ENCODE measurements around the gene CAPN5. TPM values are rescaled to one million over a fixed set of nuclear protein-coding genes. Genes with fewer than 3 reads are reported as not detected.

Gene CAPN5
- total RNA-seq, 2 experiments from 2014 or later = 0.43 to 0.65 TPM

DNA sequence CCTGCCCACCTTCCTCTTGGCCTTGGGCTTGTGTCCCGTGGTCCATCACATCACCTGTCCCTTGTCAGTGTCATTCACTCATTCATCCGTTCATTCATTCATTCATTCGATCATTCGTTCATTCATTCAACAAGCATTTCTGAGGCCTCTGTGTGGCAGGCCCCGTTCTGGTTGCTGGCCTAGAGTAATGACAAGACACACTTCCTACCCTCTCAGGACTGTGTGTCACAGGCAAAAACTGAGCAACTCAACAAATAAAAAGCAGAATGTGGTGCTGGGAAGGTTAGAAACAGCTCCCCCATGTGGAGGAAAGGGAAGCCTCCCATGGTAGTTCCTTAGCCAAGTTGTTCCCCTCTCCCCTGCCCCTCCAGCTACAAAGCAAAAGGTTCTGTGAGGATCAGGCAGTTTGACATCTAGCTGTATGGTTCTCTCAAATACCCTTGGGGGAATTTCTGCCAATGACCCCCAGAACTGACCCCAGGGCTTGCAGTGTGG is 34.3 kb downstream of the CAPN5 start:
- Mint-ChIP-seq H3K27ac (no peak overlapping the region), H3K36me3 (ENCODE audit: low read depth) (no peaks in the 10 kb centered on the region), H3K27me3 (no peaks in the 10 kb centered on the region), H3K4me3 (no peak overlapping the region), H3K9me3 (no peaks in the 10 kb centered on the region), H3K4me1 (no peaks in the 10 kb centered on the region)
- CTCF ChIA-PET = interaction anchor here (1.0 to 1.6 kb wide), 3 partner anchors 9 to 26 kb away, joined by 3 to 6 read pairs (median 4); no protein-coding TSS in a partner anchor
- DNase-seq = no peak
- POLR2A ChIA-PET = no interaction called here

DNA sequence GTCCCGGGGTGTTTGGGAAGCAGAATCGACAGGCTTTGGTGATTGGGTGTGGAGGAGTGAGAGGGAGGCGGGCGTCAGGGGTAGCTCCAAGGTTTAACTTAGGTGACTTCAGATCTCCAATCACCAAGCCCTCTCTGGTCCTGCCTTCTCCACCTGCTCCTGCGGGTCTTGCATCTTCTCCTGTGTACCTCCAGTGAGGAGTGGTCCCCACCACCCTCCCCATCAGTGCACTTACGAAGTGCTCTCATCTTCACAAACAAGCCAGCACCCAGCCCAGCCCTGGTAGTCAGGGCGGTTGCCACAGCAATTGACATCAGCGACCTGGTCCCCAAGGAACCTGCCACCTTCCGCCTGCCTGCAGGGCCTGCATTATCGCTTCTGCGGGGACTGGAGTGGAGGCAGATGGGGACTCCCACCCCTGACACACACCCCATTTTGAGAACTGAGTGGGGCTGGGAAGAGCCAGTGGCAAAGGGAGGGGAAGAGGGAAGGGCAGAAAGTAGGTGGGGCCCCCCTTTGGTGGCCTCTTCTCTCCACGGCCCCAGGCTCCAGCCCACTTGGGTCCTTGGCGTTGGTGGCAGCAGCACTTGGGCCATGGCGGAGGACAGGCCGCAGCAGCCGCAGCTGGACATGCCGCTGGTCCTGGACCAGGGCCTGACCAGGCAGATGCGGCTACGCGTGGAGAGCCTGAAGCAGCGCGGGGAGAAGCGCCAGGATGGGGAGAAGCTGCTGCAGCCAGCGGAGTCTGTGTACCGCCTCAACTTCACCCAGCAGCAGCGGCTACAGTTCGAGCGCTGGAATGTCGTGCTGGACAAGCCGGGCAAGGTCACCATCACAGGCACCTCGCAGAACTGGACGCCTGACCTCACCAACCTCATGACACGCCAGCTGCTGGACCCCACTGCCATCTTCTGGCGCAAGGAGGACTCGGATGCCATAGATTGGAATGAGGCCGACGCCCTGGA is 35.8 kb downstream of the CAPN5 start, which contains the start of gene OMP:
Gene OMP (plus strand): TSS at position 595 of the 965 bp plus-strand sequence. CDS start 0 bp downstream, at position 595.
- H3K4me1 Mint-ChIP-seq = no peaks in the 10 kb centered on the region
- ChIA-PET POLR2A (no interaction called here), CTCF (interaction anchor here (1.0 to 1.6 kb wide), 2 partner anchors 11 to 25 kb away, joined by 3 to 6 read pairs; no protein-coding TSS in a partner anchor)
- H3K9me3 Mint-ChIP-seq = no peaks in the 10 kb centered on the region
- H3K36me3 Mint-ChIP-seq (ENCODE audit: low read depth) = no peaks in the 10 kb centered on the region
- H3K4me3 Mint-ChIP-seq = no peak within 1 kb of the TSS
- DNase-seq = no peak
- H3K27me3 Mint-ChIP-seq = no peaks in the 10 kb centered on the region
- no peak within 1 kb of the TSS for H3K27ac Mint-ChIP-seq

DNA sequence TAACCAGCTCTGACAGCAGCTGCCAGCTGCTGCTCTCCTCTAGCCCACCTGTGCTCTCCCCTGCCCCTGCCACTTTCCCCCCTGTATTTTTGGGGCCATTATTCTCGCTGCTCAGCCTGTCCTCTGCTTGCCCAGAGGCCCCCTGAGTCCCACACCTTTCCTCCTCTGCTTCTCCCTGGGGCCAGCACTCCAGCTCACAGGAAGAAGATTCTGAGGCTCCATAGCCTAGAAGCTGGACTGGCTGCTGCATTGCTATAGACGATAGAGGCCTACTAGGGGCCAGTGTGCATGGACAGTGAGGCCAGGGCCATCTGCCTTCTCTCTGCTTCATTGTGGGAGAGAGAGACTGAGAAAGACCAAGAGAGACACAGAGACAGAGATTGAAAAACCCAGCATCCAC is 36.5 kb downstream of the CAPN5 start:
- no peaks in the 10 kb centered on the region for H3K27me3 Mint-ChIP-seq
- H3K36me3 Mint-ChIP-seq (ENCODE audit: low read depth) = no peaks in the 10 kb centered on the region
- ChIA-PET CTCF (interaction anchor here (2.2 kb wide), 1 partner anchor 12 kb away, joined by 9 read pairs; no protein-coding TSS in a partner anchor), POLR2A (no interaction called here)
- H3K4me3 Mint-ChIP-seq = no peak overlapping the region
- no peak for DNase-seq
- H3K4me1 Mint-ChIP-seq = no peaks in the 10 kb centered on the region
- no peaks in the 10 kb centered on the region for H3K9me3 Mint-ChIP-seq
- no peak overlapping the region for H3K27ac Mint-ChIP-seq

DNA sequence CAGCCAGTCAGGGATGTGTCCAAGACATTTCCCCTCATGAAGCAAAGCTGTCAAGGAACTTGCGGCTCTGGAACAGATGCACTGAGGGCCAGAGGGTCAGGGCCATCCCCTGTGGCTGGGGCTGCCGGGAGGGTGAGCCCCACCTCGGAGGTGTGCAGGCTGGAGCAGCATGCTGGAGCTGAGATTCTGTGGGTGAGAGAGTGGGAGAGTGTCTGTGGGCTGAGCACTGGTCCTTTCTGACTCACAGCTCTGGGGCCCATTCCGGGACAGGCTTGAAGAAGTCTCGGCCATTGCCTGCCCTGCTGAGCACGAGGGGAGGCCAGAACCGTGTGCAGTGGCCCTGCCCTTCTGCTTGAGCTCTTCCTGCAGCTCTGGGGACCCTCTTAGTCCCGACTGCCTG is 38.0 kb downstream of the CAPN5 start:
- POLR2A ChIA-PET = no interaction called here
- CTCF ChIA-PET = interaction anchor here (0.8 to 2.2 kb wide), 3 partner anchors 10 to 57 kb away, joined by 3 to 9 read pairs (median 3); no protein-coding TSS in a partner anchor
- no peak overlapping the region for H3K27ac Mint-ChIP-seq
- no peaks in the 10 kb centered on the region for H3K4me1 Mint-ChIP-seq
- no peak for DNase-seq
- no peaks in the 10 kb centered on the region for H3K27me3 Mint-ChIP-seq
- H3K9me3 Mint-ChIP-seq = no peaks in the 10 kb centered on the region
- no peak overlapping the region for H3K4me3 Mint-ChIP-seq
- H3K36me3 Mint-ChIP-seq (ENCODE audit: low read depth) = no peaks in the 10 kb centered on the region

GRCh38 chr11:77106321-77106720 is 39.5 kb downstream of the CAPN5 start:
- no peak overlapping the region for H3K4me3 Mint-ChIP-seq
- DNase-seq = no peak
- no peaks in the 10 kb centered on the region for H3K36me3 Mint-ChIP-seq (ENCODE audit: low read depth)
- POLR2A ChIA-PET = no interaction called here
- no peak overlapping the region for H3K27ac Mint-ChIP-seq
- CTCF ChIA-PET = interaction anchor here (1.7 kb wide), 1 partner anchor 21 kb away, joined by 5 read pairs; no protein-coding TSS in a partner anchor
- no peaks in the 10 kb centered on the region for H3K27me3 Mint-ChIP-seq
- H3K9me3 Mint-ChIP-seq = no peaks in the 10 kb centered on the region
- no peaks in the 10 kb centered on the region for H3K4me1 Mint-ChIP-seq

- CTCF ChIA-PET = interaction anchor here (1.5 to 1.7 kb wide), 2 partner anchors 15 to 20 kb away, joined by 5 read pairs; no protein-coding TSS in a partner anchor
- POLR2A ChIA-PET = no interaction called here
- Mint-ChIP-seq H3K4me3 (no peak overlapping the region), H3K27ac (no peak overlapping the region), H3K36me3 (ENCODE audit: low read depth) (no peaks in the 10 kb centered on the region), H3K9me3 (no peaks in the 10 kb centered on the region), H3K27me3 (no peaks in the 10 kb centered on the region), H3K4me1 (no peaks in the 10 kb centered on the region)
- no peak for DNase-seq
Observed at GRCh38 chr11:77106759-77107158, 40.0 kb downstream of the CAPN5 start.

- no peak overlapping the region for H3K27ac Mint-ChIP-seq
Observed at GRCh38 chr11:77107950-77108349, 41.2 kb downstream of the CAPN5 start.

GRCh38 chr11:77108436-77108835 is 41.7 kb downstream of the CAPN5 start:
- Mint-ChIP-seq H3K9me3 (no peaks in the 10 kb centered on the region), H3K4me1 (no peaks in the 10 kb centered on the region), H3K27ac (no peak overlapping the region), H3K36me3 (ENCODE audit: low read depth) (no peaks in the 10 kb centered on the region), H3K27me3 (no peaks in the 10 kb centered on the region), H3K4me3 (no peak overlapping the region)
- CTCF ChIA-PET = no interaction called here
- POLR2A ChIA-PET = no interaction called here
- DNase-seq = no peak

More at GRCh38 chr11:77107950-77108349, 41.2 kb downstream of the CAPN5 start:
- Mint-ChIP-seq H3K4me1 (no peaks in the 10 kb centered on the region), H3K4me3 (no peak overlapping the region), H3K36me3 (ENCODE audit: low read depth) (no peaks in the 10 kb centered on the region), H3K9me3 (no peaks in the 10 kb centered on the region), H3K27me3 (no peaks in the 10 kb centered on the region)
- DNase-seq = no peak
- ChIA-PET POLR2A (no interaction called here), CTCF (interaction anchor here (1.5 kb wide), 1 partner anchor 16 kb away, joined by 5 read pairs; no protein-coding TSS in a partner anchor)

- ChIA-PET POLR2A (no interaction called here), CTCF (interaction anchor here (1.3 kb wide), 1 partner anchor 18 kb away, joined by 4 read pairs; no protein-coding TSS in a partner anchor)
- no peak for DNase-seq
- Mint-ChIP-seq H3K4me1 (no peaks in the 10 kb centered on the region), H3K9me3 (no peaks in the 10 kb centered on the region), H3K27ac (no peak overlapping the region), H3K36me3 (ENCODE audit: low read depth) (no peaks in the 10 kb centered on the region), H3K4me3 (no peak overlapping the region), H3K27me3 (no peaks in the 10 kb centered on the region)
Observed at GRCh38 chr11:77109236-77110019, 42.7 kb downstream of the CAPN5 start.

- POLR2A ChIA-PET = no interaction called here
- no peaks in the 10 kb centered on the region for H3K4me1 Mint-ChIP-seq
- no peaks in the 10 kb centered on the region for H3K9me3 Mint-ChIP-seq
- DNase-seq = no peak
- H3K27me3 Mint-ChIP-seq = no peaks in the 10 kb centered on the region
- H3K4me3 Mint-ChIP-seq = no peak overlapping the region
- H3K27ac Mint-ChIP-seq = no peak overlapping the region
- CTCF ChIA-PET = interaction anchor here (0.6 to 1.4 kb wide), 3 partner anchors 10 to 311 kb away, joined by 4 read pairs; no protein-coding TSS in a partner anchor
- no peaks in the 10 kb centered on the region for H3K36me3 Mint-ChIP-seq (ENCODE audit: low read depth)
Observed at GRCh38 chr11:77110836-77111235, 44.1 kb downstream of the CAPN5 start.

DNA sequence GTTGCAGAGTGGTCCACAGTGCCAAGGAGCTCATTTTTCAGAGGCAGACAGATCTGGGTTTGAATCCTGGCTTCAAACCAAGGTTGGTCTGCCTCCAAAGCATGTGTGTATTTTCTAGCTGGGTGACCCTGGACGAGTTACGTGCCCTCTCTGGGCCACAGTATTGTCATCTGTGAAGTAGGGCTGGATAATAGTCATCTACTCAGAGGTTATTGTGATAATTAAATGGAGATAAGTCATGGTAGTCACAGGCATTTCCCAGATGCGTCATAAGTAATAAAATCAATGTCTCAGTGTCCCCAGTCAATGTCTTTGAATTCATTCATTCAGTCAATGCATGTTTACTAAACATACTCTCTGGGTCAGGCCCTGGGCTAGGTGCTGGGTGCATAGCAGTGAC is 44.5 kb downstream of the CAPN5 start:
- Mint-ChIP-seq H3K27me3 (no peaks in the 10 kb centered on the region), H3K27ac (no peak overlapping the region), H3K4me3 (no peak overlapping the region), H3K4me1 (no peaks in the 10 kb centered on the region), H3K9me3 (no peaks in the 10 kb centered on the region), H3K36me3 (ENCODE audit: low read depth) (no peaks in the 10 kb centered on the region)
- DNase-seq = no peak
- ChIA-PET CTCF (interaction anchor here (0.6 to 1.4 kb wide), 2 partner anchors 10 to 311 kb away, joined by 4 read pairs; no protein-coding TSS in a partner anchor), POLR2A (no interaction called here)

DNA sequence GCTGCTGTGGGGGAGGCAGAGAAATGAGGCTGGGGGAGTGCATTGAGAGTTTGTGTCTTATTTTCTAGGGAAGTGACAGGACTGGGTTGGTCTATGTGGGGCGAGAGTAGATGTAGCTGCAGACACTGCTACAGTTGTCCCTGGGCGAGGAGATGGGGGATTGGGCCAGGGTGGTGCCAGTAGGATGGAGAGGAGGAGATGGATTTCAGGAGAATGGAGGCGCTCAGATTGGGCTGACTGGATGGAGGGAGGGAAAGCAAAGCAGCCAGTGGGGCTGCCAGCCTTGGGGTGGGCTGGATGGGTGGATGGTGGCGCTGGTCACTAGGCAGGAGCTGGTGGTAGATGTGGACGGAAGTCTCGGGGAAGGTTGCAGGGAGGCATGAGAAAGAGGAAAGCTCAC is 45.2 kb downstream of the CAPN5 start:
- Mint-ChIP-seq H3K4me1 (no peaks in the 10 kb centered on the region), H3K27ac (no peak overlapping the region), H3K27me3 (no peaks in the 10 kb centered on the region), H3K9me3 (no peaks in the 10 kb centered on the region), H3K4me3 (no peak overlapping the region), H3K36me3 (ENCODE audit: low read depth) (no peaks in the 10 kb centered on the region)
- ChIA-PET CTCF (no interaction called here), POLR2A (no interaction called here)
- DNase-seq = no peak

Measured in activated CD4-positive, alpha-beta memory T cell treated with anti-CD3 and anti-CD28 coated beads, Interleukin-2, amount 10 ng/mL, durations not matched to agents 7 days and 5 days (primary cell).